Measurements from ENCODE around the gene RBM19. TPM values are rescaled to one million over a fixed set of nuclear protein-coding genes. Genes with fewer than 3 reads are reported as not detected.

RBM19 gene
- total and polyA plus RNA-seq, 7 experiments from 2014 or later = 10.8 to 108 (median 59.0) TPM

GRCh38 chr12:113981876-113982275 is 15.8 kb upstream of the RBM19 start:
- CTCF ChIA-PET = no interaction called here
- intact Hi-C loops (cut with micrococcal nuclease) = loop anchor here in 1 of 2 donors (2.0 to 5.0 kb wide), 2 partner anchors 1770 to 1937 kb away; no protein-coding TSS in a partner anchor

DNA sequence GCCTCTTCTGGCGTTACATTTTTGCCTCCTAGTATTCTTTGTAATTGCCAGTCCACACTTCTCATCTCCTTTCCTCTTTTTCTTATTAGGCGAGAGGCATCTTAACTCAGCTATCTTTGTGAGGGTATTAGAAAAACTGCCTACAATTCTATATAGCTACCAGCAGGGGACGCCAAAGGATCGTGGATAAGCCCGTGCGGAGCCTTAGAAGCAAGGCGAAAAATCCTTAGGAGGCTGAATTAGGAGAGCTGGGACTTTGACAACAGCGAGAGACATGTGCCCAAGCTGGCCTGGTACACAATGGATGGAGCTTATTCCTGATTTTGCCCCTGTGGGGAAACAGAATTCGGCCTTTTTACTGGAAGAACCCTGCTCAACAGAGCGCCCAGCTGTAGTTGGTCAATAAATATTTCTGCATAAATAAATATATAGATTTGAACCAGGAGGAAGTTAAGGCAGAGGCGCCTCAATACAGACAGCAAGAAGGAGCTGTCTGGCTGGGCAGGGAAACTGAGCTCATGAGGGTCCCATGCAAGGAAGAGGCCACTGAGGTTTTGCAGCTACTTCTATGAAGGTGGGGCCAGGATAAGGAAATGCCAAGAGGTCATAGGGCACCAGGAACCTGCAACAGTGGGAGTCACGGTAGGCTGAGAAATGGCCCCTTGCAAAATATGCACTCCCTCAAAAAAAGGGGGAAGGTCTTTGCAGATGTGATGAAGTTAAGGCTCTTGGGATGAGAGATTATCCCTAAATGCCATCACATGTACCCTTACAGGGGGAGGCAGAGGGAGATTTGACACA is 14.6 kb upstream of the RBM19 start:
- POLR2A ChIA-PET = no interaction called here
- DNase-seq (peak in 2 of 9 donors; percentile 18 to 38), ATAC-seq (peak; percentile 67)
- CTCF ChIA-PET = interaction anchor here (0.8 to 1.4 kb wide), 6 partner anchors 14 to 1937 kb away, joined by 3 to 7 read pairs (median 3); partner anchors contain the start of gene RBM19
- H3K27me3 Mint-ChIP-seq = peaks cover 4 to 55% (median 36%) of the 10 kb centered on the region in 5 donors
- no peaks in the 10 kb centered on the region for H3K36me3 Mint-ChIP-seq
- Histone ChIP-seq H3K4me1 (ENCODE audit: control insufficient read depth in 2 of 2, insufficient read depth in 2 of 2, low read length in 2 of 2) (no peaks in the 10 kb centered on the region), H3K9me3 (ENCODE audit: control insufficient read depth in 2 of 3, low read length in 3 of 3) (no peaks in the 10 kb centered on the region), H3K4me3 (ENCODE audit: low read length) (no peak overlapping the region), H3K27me3 (ENCODE audit: control insufficient read depth in 2 of 2, insufficient read depth in 2 of 2, low read length in 2 of 2) (peaks cover 0 to 5% of the 10 kb centered on the region in 2 donors), H3K36me3 (ENCODE audit: control insufficient read depth in 2 of 3, insufficient read depth in 3 of 3, low read length in 3 of 3) (no peaks in the 10 kb centered on the region), H3K27ac (ENCODE audit: low read depth, low read length) (no peak overlapping the region)
- peaks cover 0 to 3% (median 0%) of the 10 kb centered on the region in 11 donors for H3K9me3 Mint-ChIP-seq
- peaks cover 0 to 4% (median 0%) of the 10 kb centered on the region in 7 donors for H3K4me1 Mint-ChIP-seq
- intact Hi-C loops (cut with micrococcal nuclease) = loop anchor here in 1 of 2 donors (1.0 to 5.0 kb wide), 3 partner anchors 528 to 1938 kb away; no protein-coding TSS in a partner anchor
- H3K4me3 Mint-ChIP-seq = no peak overlapping the region
- no peak overlapping the region for H3K27ac Mint-ChIP-seq

More at GRCh38 chr12:113981876-113982275, 15.8 kb upstream of the RBM19 start:
- ATAC-seq = no peak
- H3K36me3 ChIP-seq (ENCODE audit: control insufficient read depth in 2 of 3, insufficient read depth in 3 of 3, low read length in 3 of 3) = no peaks in the 10 kb centered on the region
- POLR2A ChIA-PET = no interaction called here
- H3K4me1 ChIP-seq (ENCODE audit: control insufficient read depth in 2 of 2, insufficient read depth in 2 of 2, low read length in 2 of 2) = no peaks in the 10 kb centered on the region
- peaks cover 0 to 4% (median 0%) of the 10 kb centered on the region in 7 donors for H3K4me1 Mint-ChIP-seq
- H3K27ac Mint-ChIP-seq = no peak overlapping the region
- peaks cover 0 to 49% (median 34%) of the 10 kb centered on the region in 5 donors for H3K27me3 Mint-ChIP-seq
- H3K4me3 ChIP-seq (ENCODE audit: low read length) = no peak overlapping the region
- peaks cover 0 to 5% of the 10 kb centered on the region in 2 donors for H3K27me3 ChIP-seq (ENCODE audit: control insufficient read depth in 2 of 2, insufficient read depth in 2 of 2, low read length in 2 of 2)
- H3K27ac ChIP-seq (ENCODE audit: low read depth, low read length) = no peak overlapping the region
- DNase-seq = no peak
- no peaks in the 10 kb centered on the region for H3K36me3 Mint-ChIP-seq
- H3K9me3 Mint-ChIP-seq = peaks cover 0 to 3% (median 0%) of the 10 kb centered on the region in 11 donors
- no peak overlapping the region for H3K4me3 Mint-ChIP-seq
- no peaks in the 10 kb centered on the region for H3K9me3 ChIP-seq (ENCODE audit: control insufficient read depth in 2 of 3, low read length in 3 of 3)

- peaks cover 0 to 3% (median 0%) of the 10 kb centered on the region in 11 donors for H3K9me3 Mint-ChIP-seq
These were observed 13.9 kb upstream of the RBM19 start for GRCh38 chr12:113980054-113980453.

DNA sequence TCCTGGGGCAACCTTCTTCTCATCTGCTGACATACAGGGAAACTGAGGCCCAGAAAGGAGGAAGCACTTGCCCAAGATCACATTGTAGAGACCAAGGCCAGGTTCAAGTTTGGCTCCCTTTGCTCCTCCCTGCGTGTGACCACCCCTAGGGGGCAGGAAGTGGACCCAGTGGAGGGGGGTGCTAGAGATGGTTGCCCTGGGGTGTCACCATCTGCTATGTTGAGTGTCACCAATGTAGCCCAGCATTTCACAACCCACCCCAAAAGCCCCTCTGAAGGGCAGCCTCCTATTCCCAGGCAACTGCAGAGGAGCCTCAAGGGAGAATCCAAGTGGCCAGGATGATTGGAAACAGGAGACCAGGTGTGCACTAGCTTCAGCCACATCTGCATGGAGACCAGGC is 12.0 kb upstream of the RBM19 start:
- H3K27me3 Mint-ChIP-seq = peaks cover 23 to 72% (median 57%) of the 10 kb centered on the region in 5 donors
- POLR2A ChIA-PET = no interaction called here

More at GRCh38 chr12:113980054-113980453, 13.9 kb upstream of the RBM19 start:
- H3K27me3 ChIP-seq (ENCODE audit: control insufficient read depth in 2 of 2, insufficient read depth in 2 of 2, low read length in 2 of 2) = peaks cover 0 to 5% of the 10 kb centered on the region in 2 donors
- Mint-ChIP-seq H3K4me1 (peaks cover 0 to 4% (median 0%) of the 10 kb centered on the region in 7 donors), H3K36me3 (no peaks in the 10 kb centered on the region), H3K27me3 (peaks cover 8 to 60% (median 39%) of the 10 kb centered on the region in 5 donors), H3K4me3 (no peak overlapping the region), H3K27ac (no peak overlapping the region)
- POLR2A ChIA-PET = no interaction called here
- ATAC-seq (no peak), DNase-seq (no peak)
- intact Hi-C loops (cut with micrococcal nuclease) = loop anchor here in 1 of 2 donors (1.0 to 5.0 kb wide), 3 partner anchors 528 to 1939 kb away; no protein-coding TSS in a partner anchor
- CTCF ChIA-PET = interaction anchor here (0.8 to 1.4 kb wide), 5 partner anchors 14 to 1938 kb away, joined by 3 to 7 read pairs (median 3); partner anchors contain the start of gene RBM19
- no peak overlapping the region for H3K27ac ChIP-seq (ENCODE audit: low read depth, low read length)
- no peaks in the 10 kb centered on the region for H3K36me3 ChIP-seq (ENCODE audit: control insufficient read depth in 2 of 3, insufficient read depth in 3 of 3, low read length in 3 of 3)
- no peaks in the 10 kb centered on the region for H3K9me3 ChIP-seq (ENCODE audit: control insufficient read depth in 2 of 3, low read length in 3 of 3)
- H3K4me1 ChIP-seq (ENCODE audit: control insufficient read depth in 2 of 2, insufficient read depth in 2 of 2, low read length in 2 of 2) = no peaks in the 10 kb centered on the region
- H3K4me3 ChIP-seq (ENCODE audit: low read length) = no peak overlapping the region

DNA sequence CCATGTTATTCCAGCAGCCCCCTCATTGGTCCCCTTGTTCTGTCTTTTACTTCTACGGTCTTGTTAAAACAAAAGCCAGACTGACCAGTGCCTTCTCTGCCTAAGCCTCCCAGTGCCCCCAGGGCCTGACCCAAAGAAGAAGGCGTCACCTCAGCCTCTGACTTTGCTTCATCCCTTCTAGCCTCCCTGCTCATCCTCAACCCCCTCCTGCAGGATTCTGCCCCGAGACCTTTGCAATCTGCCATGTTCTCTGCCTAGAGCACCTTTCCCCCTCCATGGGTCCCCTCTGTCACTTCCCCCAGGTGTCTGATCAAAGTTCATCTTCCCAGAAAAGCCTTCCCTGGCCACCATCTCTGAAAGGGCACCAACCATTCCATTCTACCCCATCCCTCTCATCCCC is 7.9 kb upstream of the RBM19 start:
- no peak overlapping the region for H3K27ac Mint-ChIP-seq
- no peaks in the 10 kb centered on the region for H3K9me3 ChIP-seq (ENCODE audit: control insufficient read depth in 2 of 3, low read length in 3 of 3)
- no peak for DNase-seq
- no peak overlapping the region for H3K4me3 Mint-ChIP-seq
- no peaks in the 10 kb centered on the region for H3K36me3 Mint-ChIP-seq
- no peak overlapping the region for H3K27ac ChIP-seq (ENCODE audit: low read depth, low read length)
- no peaks in the 10 kb centered on the region for H3K4me1 ChIP-seq (ENCODE audit: control insufficient read depth in 2 of 2, insufficient read depth in 2 of 2, low read length in 2 of 2)
- H3K27me3 ChIP-seq (ENCODE audit: control insufficient read depth in 2 of 2, insufficient read depth in 2 of 2, low read length in 2 of 2) = no peaks in the 10 kb centered on the region
- peaks cover 0 to 1% (median 0%) of the 10 kb centered on the region in 11 donors for H3K9me3 Mint-ChIP-seq
- H3K4me3 ChIP-seq (ENCODE audit: low read length) = no peak overlapping the region
- ChIA-PET CTCF (no interaction called here), POLR2A (no interaction called here)
- H3K27me3 Mint-ChIP-seq = peaks cover 31 to 50% (median 45%) of the 10 kb centered on the region in 5 donors
- no peaks in the 10 kb centered on the region for H3K36me3 ChIP-seq (ENCODE audit: control insufficient read depth in 2 of 3, insufficient read depth in 3 of 3, low read length in 3 of 3)
- intact Hi-C loops (cut with micrococcal nuclease) = no loop called here
- peaks cover 0 to 11% (median 5%) of the 10 kb centered on the region in 7 donors for H3K4me1 Mint-ChIP-seq
- ATAC-seq = no peak

More for the DNA sequence above, 12.0 kb upstream of the RBM19 start:
- no peaks in the 10 kb centered on the region for H3K36me3 ChIP-seq (ENCODE audit: control insufficient read depth in 2 of 3, insufficient read depth in 3 of 3, low read length in 3 of 3)
- H3K9me3 ChIP-seq (ENCODE audit: control insufficient read depth in 2 of 3, low read length in 3 of 3) = no peaks in the 10 kb centered on the region
- Mint-ChIP-seq H3K36me3 (no peaks in the 10 kb centered on the region), H3K4me3 (no peak overlapping the region), H3K27ac (no peak overlapping the region), H3K4me1 (peaks cover 0 to 11% (median 0%) of the 10 kb centered on the region in 7 donors), H3K9me3 (peaks cover 0 to 3% (median 0%) of the 10 kb centered on the region in 11 donors)
- H3K27me3 ChIP-seq (ENCODE audit: control insufficient read depth in 2 of 2, insufficient read depth in 2 of 2, low read length in 2 of 2) = peaks cover 0 to 5% of the 10 kb centered on the region in 2 donors
- ATAC-seq (no peak), DNase-seq (no peak)
- no peaks in the 10 kb centered on the region for H3K4me1 ChIP-seq (ENCODE audit: control insufficient read depth in 2 of 2, insufficient read depth in 2 of 2, low read length in 2 of 2)
- no peak overlapping the region for H3K27ac ChIP-seq (ENCODE audit: low read depth, low read length)
- H3K4me3 ChIP-seq (ENCODE audit: low read length) = no peak overlapping the region
- intact Hi-C loops (cut with micrococcal nuclease) = no loop called here
- CTCF ChIA-PET = no interaction called here

DNA sequence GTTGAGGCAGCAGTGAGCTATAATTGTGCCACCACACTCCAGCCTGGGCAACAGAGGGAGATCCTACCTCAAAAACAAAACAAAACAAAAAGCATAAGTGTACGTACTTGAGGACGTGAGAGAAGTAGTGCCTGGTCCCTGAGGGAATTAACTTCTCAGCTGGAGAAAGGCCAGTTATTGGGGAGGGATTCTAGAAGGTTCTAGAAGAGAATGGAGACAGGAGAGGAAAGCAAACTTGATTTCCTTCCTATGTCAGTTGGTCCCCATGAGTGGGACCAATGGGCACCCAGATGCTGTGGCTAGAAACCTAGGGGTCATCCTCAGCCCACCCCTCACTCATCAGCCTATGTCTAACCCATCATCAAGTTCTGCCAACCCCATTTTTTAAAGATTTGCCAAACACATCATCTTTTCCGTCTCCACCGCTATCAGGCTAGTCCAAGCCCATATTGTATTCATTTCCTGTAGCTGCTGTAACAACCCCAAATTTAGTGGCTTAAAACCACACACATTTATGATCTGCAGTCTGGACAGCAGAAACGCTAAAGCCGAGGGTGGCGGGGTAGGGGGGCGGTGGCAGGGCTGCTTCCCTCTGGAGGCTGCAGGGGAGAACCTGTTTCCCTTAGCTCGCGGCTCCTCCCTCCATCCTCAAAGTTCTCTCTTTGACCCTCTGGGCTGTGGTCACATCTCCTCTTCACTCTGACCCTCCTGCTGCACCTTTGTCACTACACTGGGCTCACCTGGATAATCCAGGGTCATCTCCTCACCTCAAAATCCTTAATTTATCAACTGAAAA is 7.2 kb upstream of the RBM19 start:
- Histone ChIP-seq H3K27ac (ENCODE audit: low read depth, low read length) (no peak overlapping the region), H3K36me3 (ENCODE audit: control insufficient read depth in 2 of 3, insufficient read depth in 3 of 3, low read length in 3 of 3) (no peaks in the 10 kb centered on the region), H3K27me3 (ENCODE audit: control insufficient read depth in 2 of 2, insufficient read depth in 2 of 2, low read length in 2 of 2) (no peaks in the 10 kb centered on the region), H3K4me1 (ENCODE audit: control insufficient read depth in 2 of 2, insufficient read depth in 2 of 2, low read length in 2 of 2) (no peaks in the 10 kb centered on the region), H3K9me3 (ENCODE audit: control insufficient read depth in 2 of 3, low read length in 3 of 3) (no peaks in the 10 kb centered on the region), H3K4me3 (ENCODE audit: low read length) (no peak overlapping the region)
- H3K9me3 Mint-ChIP-seq = peaks cover 0 to 1% (median 0%) of the 10 kb centered on the region in 11 donors
- intact Hi-C loops (cut with micrococcal nuclease) = no loop called here
- peaks cover 32 to 45% (median 40%) of the 10 kb centered on the region in 5 donors for H3K27me3 Mint-ChIP-seq
- POLR2A ChIA-PET = no interaction called here
- CTCF ChIA-PET = no interaction called here
- H3K4me3 Mint-ChIP-seq = no peak overlapping the region
- H3K27ac Mint-ChIP-seq = no peak overlapping the region
- no peaks in the 10 kb centered on the region for H3K36me3 Mint-ChIP-seq
- H3K4me1 Mint-ChIP-seq = peaks cover 0 to 11% (median 5%) of the 10 kb centered on the region in 7 donors
- DNase-seq (no peak), ATAC-seq (no peak)

All from naive thymus-derived CD4-positive, alpha-beta T cell (primary cell).